ENCODE results near the gene ACD.

GRCh38 chr16:67672739-67673662 is 12.9 kb upstream of the ACD start:
- TF ChIP-seq POLR2A (IDR thresholded peaks at IDR 0.05) (no peak), CTCF (IDR thresholded peaks at IDR 0.05) (no peak)

Data from lower leg skin (tissue), 3 donors.